A673 (cell line): Measurements from ENCODE around the gene KLHDC4.

Source experiments
- EZH2 ChIP-seq: fragments of 200-600 bp; sonication (generic); IDR thresholded peaks from 2 replicates; pipeline ENCODE4 v1.6.1; 2017; ENCODE audit warnings: borderline replicate concordance, low read depth, mild to moderate bottlenecking, mixed read lengths, antibody characterized with exemption, low read length; ENCODE audit not compliant: poor library complexity, severe bottlenecking
- TF ChIP-seq, protein P1 (sequence below): fragments of 300-800, 200-600 bp; sonication (generic); conservative IDR thresholded peaks from 2 replicates; pipeline ENCODE4 v1.5.1; 2017; ENCODE audit warnings: low read depth, mild to moderate bottlenecking, antibody characterized with exemption, low read length, moderate library complexity, mixed read lengths

DNA sequence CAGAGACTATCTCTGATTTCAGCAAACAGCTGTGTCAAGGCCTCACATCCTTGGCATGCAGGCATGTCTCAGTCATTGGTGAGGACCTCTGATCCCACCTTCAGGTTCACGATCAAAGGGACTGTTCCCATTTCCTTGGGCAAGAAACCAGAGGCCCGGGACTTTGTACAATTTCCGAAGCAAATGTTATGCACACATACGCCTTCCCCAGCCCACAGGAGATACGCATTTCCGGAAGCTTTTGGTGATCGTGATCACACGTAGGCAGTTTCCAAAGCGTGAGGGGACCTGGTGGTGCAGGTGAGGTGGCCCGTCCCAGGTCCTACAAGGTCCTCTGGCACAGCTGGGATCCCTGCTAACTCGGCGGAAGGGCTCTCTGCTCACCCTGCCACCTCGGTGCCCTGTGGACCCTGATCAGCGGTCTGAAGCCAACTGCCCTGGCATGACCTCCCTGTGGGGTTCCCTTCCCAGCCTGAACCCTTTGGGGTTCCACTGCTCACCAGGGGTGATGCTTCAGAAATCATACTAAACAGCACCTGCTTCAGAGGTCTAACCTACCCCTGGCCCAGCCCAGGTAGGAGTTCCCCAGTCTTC lies 28.8 kb upstream of the KLHDC4 start:
- TF ChIP-seq, protein P1, sequence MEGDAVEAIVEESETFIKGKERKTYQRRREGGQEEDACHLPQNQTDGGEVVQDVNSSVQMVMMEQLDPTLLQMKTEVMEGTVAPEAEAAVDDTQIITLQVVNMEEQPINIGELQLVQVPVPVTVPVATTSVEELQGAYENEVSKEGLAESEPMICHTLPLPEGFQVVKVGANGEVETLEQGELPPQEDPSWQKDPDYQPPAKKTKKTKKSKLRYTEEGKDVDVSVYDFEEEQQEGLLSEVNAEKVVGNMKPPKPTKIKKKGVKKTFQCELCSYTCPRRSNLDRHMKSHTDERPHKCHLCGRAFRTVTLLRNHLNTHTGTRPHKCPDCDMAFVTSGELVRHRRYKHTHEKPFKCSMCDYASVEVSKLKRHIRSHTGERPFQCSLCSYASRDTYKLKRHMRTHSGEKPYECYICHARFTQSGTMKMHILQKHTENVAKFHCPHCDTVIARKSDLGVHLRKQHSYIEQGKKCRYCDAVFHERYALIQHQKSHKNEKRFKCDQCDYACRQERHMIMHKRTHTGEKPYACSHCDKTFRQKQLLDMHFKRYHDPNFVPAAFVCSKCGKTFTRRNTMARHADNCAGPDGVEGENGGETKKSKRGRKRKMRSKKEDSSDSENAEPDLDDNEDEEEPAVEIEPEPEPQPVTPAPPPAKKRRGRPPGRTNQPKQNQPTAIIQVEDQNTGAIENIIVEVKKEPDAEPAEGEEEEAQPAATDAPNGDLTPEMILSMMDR = no peak
- TF ChIP-seq EZH2 = no peak
